HepG2 (cell line): ENCODE data around the gene DAPK1. TPM values are rescaled to one million over a fixed set of nuclear protein-coding genes. Genes with fewer than 3 reads are reported as not detected.
A peak's percentile ranks its signal among the peaks of the same experiment; 100 is the strongest.

Experiments
- ATAC-seq: fragments of 200-7000 bp; cut with Tn5 transposase; 3 replicates; pipeline ENCODE4 v1.9.1; 2020; ENCODE audit warnings: mild to moderate bottlenecking, moderate library complexity
- BruUV-seq: library from RNA; stranded (reverse); fragments of 400-500 nt; replicated peaks from 2 replicates; lab custom pipeline; 2021; lab: Mats Ljungman, UMichigan
- CTCF ChIA-PET: fragments of 300-600 bp; formaldehyde crosslinking; extraction: SDS; loops from one replicate; lab custom pipeline; 2021; ENCODE audit warnings: low total read pairs, inconsistent platforms, low intra/inter-chr PET ratio; lab: Yijun Ruan, JAX
- POLR2A ChIA-PET: fragments of 350-600 bp; sonication (Branson Sonifier 250); formaldehyde crosslinking; loops from one replicate; lab custom pipeline; 2020; ENCODE audit warnings: antibody characterized with exemption, inconsistent platforms; lab: Yijun Ruan, JAX
- DNase-seq: peaks from one replicate; pipeline ENCODE4 v3.0.0-alpha.2; 2015; ENCODE audit warnings: low spot score
- FAIRE-seq: peaks from 3 replicates; lab custom pipeline; 2011; peaks lifted over from hg19 to GRCh38; lab: Jason Lieb, UNC
- H2AFZ ChIP-seq: one replicate; pipeline ENCODE4 v1.6.1; 2011; ENCODE audit warnings: low read length, inconsistent platforms
- H3K27ac ChIP-seq: fragments of 300-600 bp; 3 replicates; pipeline ENCODE4 v1.8.0; 2011; ENCODE audit warnings: mixed run types, mild to moderate bottlenecking, mixed read lengths, low read length, inconsistent platforms; ENCODE audit not compliant: insufficient read depth; ENCODE audit errors: extremely low read length
- H3K27me3 ChIP-seq, 2 experiments: fragments of 200-600 bp in 1 of 2; 2 replicates in 1 of 2; 3 replicates in 1 of 2; pipeline versions ENCODE4 v1.6.0 to v1.8.0; 2011; ENCODE audit warnings: low read length in 2 of 2, mild to moderate bottlenecking in 2 of 2, moderate library complexity in 2 of 2, inconsistent platforms in 1 of 2; ENCODE audit not compliant: insufficient read depth in 2 of 2, control insufficient read depth in 1 of 2
- H3K36me3 ChIP-seq, 2 experiments: fragments of 200-600 bp in 1 of 2; replicated peaks in 1 of 2; 2 replicates in 1 of 2; 3 replicates in 1 of 2; pipeline versions ENCODE4 v1.5.1 to v1.8.0; 2011; ENCODE audit warnings: low read length in 2 of 2, inconsistent platforms in 1 of 2; ENCODE audit not compliant: insufficient read depth in 2 of 2, control insufficient read depth in 1 of 2
- H3K4me1 ChIP-seq: 2 replicates; pipeline ENCODE4 v1.5.1; 2012; ENCODE audit warnings: low read length, inconsistent platforms; ENCODE audit not compliant: insufficient read depth
- H3K4me2 ChIP-seq: 2 replicates; pipeline ENCODE4 v1.6.0; 2011; ENCODE audit warnings: low read depth, low read length, inconsistent platforms
- H3K4me3 ChIP-seq, 3 experiments: fragments of 200-600 bp in 1 of 3; sonication (generic), shearing (Covaris generic) in 1 of 3; replicated peaks in 1 of 3; 2 replicates each; pipeline ENCODE4 v1.5.1; 2011 to 2016; ENCODE audit warnings: low read length in 3 of 3, inconsistent platforms in 2 of 3, low read depth in 2 of 3, mild to moderate bottlenecking in 2 of 3, control low read depth in 1 of 3, mixed read lengths in 1 of 3; ENCODE audit not compliant: insufficient read depth in 1 of 3
- H3K79me2 ChIP-seq: one replicate; pipeline ENCODE4 v1.6.1; 2011; ENCODE audit warnings: low read length, inconsistent platforms; ENCODE audit not compliant: insufficient read depth
- H3K9ac ChIP-seq: 2 replicates; pipeline ENCODE4 v1.6.0; 2011; ENCODE audit warnings: mild to moderate bottlenecking, low read depth, low read length, inconsistent platforms; ENCODE audit not compliant: insufficient read depth
- H3K9me3 ChIP-seq: 2 replicates; pipeline ENCODE4 v1.5.1; 2012; ENCODE audit warnings: mild to moderate bottlenecking, low read length
- H4K20me1 ChIP-seq: 2 replicates; pipeline ENCODE4 v1.6.0; 2011; ENCODE audit warnings: inconsistent platforms, mild to moderate bottlenecking, low read length, moderate library complexity; ENCODE audit not compliant: insufficient read depth
- BORCS8-MEF2B ChIP-seq: sonication (generic); formaldehyde crosslinking; IDR thresholded peaks from 2 replicates; pipeline ENCODE4 v1.8.0; 2022; ENCODE audit warnings: mild to moderate bottlenecking, missing genetic modification reagents
- CBX5 ChIP-seq: sonication (generic); formaldehyde crosslinking; IDR thresholded peaks from 2 replicates; pipeline ENCODE4 v1.4.0; 2020; ENCODE audit warnings: missing genetic modification reagents, borderline replicate concordance
- GFI1 ChIP-seq: sonication (generic); formaldehyde crosslinking; IDR thresholded peaks from 2 replicates; pipeline ENCODE4 v1.5.0; 2020; ENCODE audit warnings: missing genetic modification reagents, mild to moderate bottlenecking, borderline replicate concordance
- KAT8 ChIP-seq: IDR thresholded peaks from 2 replicates; pipeline ENCODE4 v1.6.1; 2016; ENCODE audit warnings: missing genetic modification reagents, missing compliant biosample characterization
- RNF219 ChIP-seq: sonication (generic); formaldehyde crosslinking; IDR thresholded peaks from 2 replicates; pipeline ENCODE4 v1.5.0; 2020; ENCODE audit warnings: mild to moderate bottlenecking, missing genetic modification reagents
- TFDP2 ChIP-seq: sonication (generic); formaldehyde crosslinking; IDR thresholded peaks from 2 replicates; pipeline ENCODE4 v1.4.0; 2020; ENCODE audit warnings: missing genetic modification reagents
- THAP11 ChIP-seq: IDR thresholded peaks from 2 replicates; pipeline ENCODE4 v1.6.1; 2016; ENCODE audit warnings: missing biosample characterization, missing genetic modification reagents
- TSC22D2 ChIP-seq: sonication (generic); formaldehyde crosslinking; IDR thresholded peaks from 2 replicates; pipeline ENCODE4 v1.5.1; 2020; ENCODE audit warnings: missing genetic modification reagents, mild to moderate bottlenecking, borderline replicate concordance
- ZFP41 ChIP-seq: sonication (generic); formaldehyde crosslinking; IDR thresholded peaks from 2 replicates; pipeline ENCODE4 v1.4.0; 2020; ENCODE audit warnings: mild to moderate bottlenecking, missing genetic modification reagents, borderline replicate concordance
- ZFY ChIP-seq: sonication (generic); formaldehyde crosslinking; IDR thresholded peaks from 2 replicates; pipeline ENCODE4 v1.4.0; 2020; ENCODE audit warnings: missing genetic modification reagents
- ZNF10 ChIP-seq: sonication (generic); formaldehyde crosslinking; IDR thresholded peaks from 2 replicates; pipeline ENCODE4 v1.4.0; 2020; ENCODE audit warnings: mild to moderate bottlenecking, low read depth, missing genetic modification reagents, borderline replicate concordance
- ZNF17 ChIP-seq: sonication (generic); formaldehyde crosslinking; IDR thresholded peaks from 2 replicates; pipeline ENCODE4 v1.5.0; 2020; ENCODE audit warnings: mild to moderate bottlenecking, missing genetic modification reagents
- ZNF317 ChIP-seq: sonication (generic); formaldehyde crosslinking; IDR thresholded peaks from 2 replicates; pipeline ENCODE4 v1.5.0; 2020; ENCODE audit warnings: mild to moderate bottlenecking, missing genetic modification reagents
- ZNF574 ChIP-seq: sonication (generic); formaldehyde crosslinking; IDR thresholded peaks from 2 replicates; pipeline ENCODE4 v1.4.0; 2020; ENCODE audit warnings: missing genetic modification reagents
- ZNF704 ChIP-seq: sonication (generic); formaldehyde crosslinking; IDR thresholded peaks from 2 replicates; pipeline ENCODE4 v1.8.1; 2023; ENCODE audit warnings: mild to moderate bottlenecking, inconsistent platforms, moderate library complexity, missing genetic modification reagents, borderline replicate concordance
- WGBS: methylation state at CpG from one replicate; pipeline ENCODE4 v1.1.6; 2017; ENCODE audit warnings: low lambda C conversion rate; 5-methylcytosine and 5-hydroxymethylcytosine counted together
- in situ Hi-C: cut with HindIII; loops from 2 replicates; pipeline ENCODE4 v1.10.0; 2017; ENCODE audit warnings: low pct_unique_long_range_greater_than_20kb; ENCODE audit not compliant: extremely low pct_ligation_motif_present
- intact Hi-C: fragments of 100-400 bp; cut with micrococcal nuclease; formaldehyde crosslinking; loops from one replicate; pipeline ENCODE4 v1.10.0; 2022; ENCODE audit not compliant: unreplicated experiment
- polyA plus RNA-seq, 8 experiments: library from polyadenylated mRNA; depleted of rRNA in 3 of 8; stranded (reverse) in 7 of 8; unstranded in 1 of 8; fragments of >200 nt; fragmentation: Illumina TruSeq in 4 of 8; extraction: Trizol in 4 of 8; gene quantifications; 2 replicates each; pipeline versions ENCODE4 v1.2.1 to v1.2.3, GENCODE V29; 2011 to 2016; ENCODE audit warnings: low read depth in 4 of 8, missing spikeins in 1 of 8, mixed read lengths in 1 of 8; ENCODE audit not compliant: insufficient read depth in 1 of 8
- total RNA-seq, 5 experiments: library from RNA; depleted of rRNA; stranded (reverse); fragments of >200 nt; fragmentation: Illumina TruSeq; extraction: Trizol; gene quantifications; 2 replicates each; pipeline ENCODE4 v1.2.3, GENCODE V29; 2016; ENCODE audit warnings: low read depth in 1 of 5

DAPK1 gene
- total and polyA plus RNA-seq, 2 of the 13 experiments (the other 11 are each of a cell fraction or from before 2014, with no cell fraction given), result 35.7 to 35.9 TPM

GRCh38 chr9:87714819-87715218 is 217.2 kb downstream of the DAPK1 start (continued):
- TF ChIP-seq ZNF17 (CRISPR knock-in tag), result no peak
- TF ChIP-seq ZFY (CRISPR knock-in tag), result no peak
- no peak for TF ChIP-seq ZFP41 (CRISPR knock-in tag)
- TF ChIP-seq BORCS8-MEF2B (CRISPR knock-in tag), result no peak
- TF ChIP-seq ZNF704, result no peak
- TF ChIP-seq GFI1 (CRISPR knock-in tag), result no peak; the same call in 1 of the 2 replicates
- 0 out of 2 replicates have a peak, but pooled peaks have one; percentile 34 for TF ChIP-seq TSC22D2 (CRISPR knock-in tag)
- 0 out of 2 replicates have a peak, but pooled peaks have one; percentile 84 for TF ChIP-seq ZNF317 (CRISPR knock-in tag)
- 0 out of 2 replicates have a peak, but pooled peaks have one; percentile 47 for TF ChIP-seq CBX5 (CRISPR knock-in tag)

GRCh38 chr9:87716141-87716540 is 218.5 kb downstream of the DAPK1 start:
- Histone ChIP-seq H3K27me3 (peaks cover 1 to 17% of the 10 kb centered on the region in 2 experiments; a peak in 2 of 5 replicates), H3K9me3 (no peaks in the 10 kb centered on the region), H3K4me2 (no peak overlapping the region), H3K9ac (no peak overlapping the region), H3K4me3 (no peak overlapping the region), H4K20me1 (no peaks in the 10 kb centered on the region), H3K36me3 (no peaks in the 10 kb centered on the region), H3K79me2 (no peaks in the 10 kb centered on the region), H3K27ac (no peak overlapping the region), H3K4me1 (peaks cover 49% of the 10 kb centered on the region), H2AFZ (no peak overlapping the region)
- FAIRE-seq, result no peak
- in situ Hi-C loops, result no loop called here
- ATAC-seq, result no peak
- ChIA-PET POLR2A (interaction anchor here (2.1 kb wide), 1 partner anchor 10 kb away, joined by 7 read pairs; the partner anchor contains the start of gene CTSL), CTCF (no interaction called here)
- intact Hi-C loops, result no loop called here
- DNase-seq, result no peak
- WGBS, result 0% methylated on average over 2 of the region's 2 CpGs
- BruUV-seq, result no TSS peak
- TF ChIP-seq ZNF574 (no peak), RNF219 (CRISPR knock-in tag) (no peak), THAP11 (CRISPR knock-in tag) (no peak), KAT8 (CRISPR knock-in tag) (no peak), ZNF10 (no peak), TFDP2 (CRISPR knock-in tag) (no peak)
